GM12878 (cell line): ENCODE measurements around the gene USP21. TPM values are rescaled to one million over a fixed set of nuclear protein-coding genes. Genes with fewer than 3 reads are reported as not detected.

Experiments
- BHLHE40 ChIP-seq, 2 experiments: fragments of 450-650 bp in 1 of 2; IDR thresholded peaks; 2 replicates each; pipeline ENCODE4 v1.6.1; 2011 to 2017; ENCODE audit warnings: low read depth in 2 of 2, borderline replicate concordance in 1 of 2, improper control_type of control experiment in 1 of 2, low read length in 1 of 2, mild to moderate bottlenecking in 1 of 2
- BRCA1 ChIP-seq: IDR thresholded peaks from 2 replicates; pipeline ENCODE4 v1.6.1; 2011; ENCODE audit warnings: low read depth, low read length, improper control_type of control experiment
- CHD4 ChIP-seq: fragments of 200-600 bp; sonication (generic); IDR thresholded peaks from 2 replicates; pipeline ENCODE4 v1.6.1; 2016; ENCODE audit warnings: mild to moderate bottlenecking
- CREB1 ChIP-seq: IDR thresholded peaks from 2 replicates; pipeline ENCODE4 v1.6.1; 2012; ENCODE audit warnings: low read depth, mild to moderate bottlenecking, inconsistent platforms
- DPF2 ChIP-seq: fragments of 450-650 bp; IDR thresholded peaks from 2 replicates; pipeline ENCODE4 v1.6.1; 2017; ENCODE audit warnings: mild to moderate bottlenecking
- E4F1 ChIP-seq: fragments of 450-650 bp; IDR thresholded peaks from 2 replicates; pipeline ENCODE4 v1.6.1; 2018; ENCODE audit warnings: borderline replicate concordance, mild to moderate bottlenecking; ENCODE audit not compliant: partially characterized antibody
- EED ChIP-seq: sonication (generic); IDR thresholded peaks from 2 replicates; pipeline ENCODE4 v1.6.1; 2016; ENCODE audit warnings: antibody characterized with exemption, low read depth
- FOXM1 ChIP-seq: IDR thresholded peaks from 2 replicates; pipeline ENCODE4 v1.6.1; 2012; ENCODE audit warnings: low read depth, mild to moderate bottlenecking, inconsistent platforms, low read length, moderate library complexity
- HCFC1 ChIP-seq: fragments of 150-350 bp; IDR thresholded peaks from 2 replicates; pipeline ENCODE4 v1.6.1; 2014; ENCODE audit warnings: low read length
- HDAC6 ChIP-seq: fragments of 200-600 bp; sonication (generic); IDR thresholded peaks from one replicate; pipeline ENCODE4 v1.8.0; 2017; ENCODE audit warnings: antibody characterized with exemption; ENCODE audit not compliant: unreplicated experiment
- IKZF2 ChIP-seq, 2 experiments: fragments of 450-650 bp; IDR thresholded peaks; 2 replicates each; pipeline ENCODE4 v1.6.1; 2017; ENCODE audit warnings: mild to moderate bottlenecking in 2 of 2, moderate library complexity in 2 of 2
- IRF5 ChIP-seq: fragments of 450-650 bp; IDR thresholded peaks from 2 replicates; pipeline ENCODE4 v1.6.1; 2017; ENCODE audit warnings: borderline replicate concordance
- NKRF ChIP-seq: fragments of 450-650 bp; conservative IDR thresholded peaks from 2 replicates; pipeline ENCODE4 v1.6.1; 2017; ENCODE audit warnings: mild to moderate bottlenecking, moderate library complexity
- POLR2A ChIP-seq: IDR thresholded peaks from 2 replicates; pipeline ENCODE4 v1.6.1; 2011; ENCODE audit warnings: low read depth, mild to moderate bottlenecking, low read length
- ZNF217 ChIP-seq: fragments of 450-650 bp; IDR thresholded peaks from 2 replicates; pipeline ENCODE4 v1.6.1; 2017; ENCODE audit warnings: antibody characterized with exemption, mild to moderate bottlenecking
- polyA plus RNA-seq, 11 experiments: library from polyadenylated mRNA; depleted of rRNA in 4 of 11; unstranded in 6 of 11; stranded (reverse) in 5 of 11; fragments of >200 nt; fragmentation: Nextera tagmentation in 4 of 11; fragmentation: Illumina TruSeq in 1 of 11; extraction: Ambion mirVana in 4 of 11; extraction: Trizol in 1 of 11; gene quantifications; 1 replicate in 1 of 11; 2 replicates in 10 of 11; pipeline versions ENCODE4 v1.2.1 to v1.2.3, GENCODE V29; 2011 to 2016; ENCODE audit warnings: inconsistent platforms in 2 of 11, missing spikeins in 2 of 11, low read depth in 1 of 11
- total RNA-seq, 4 experiments: library from RNA; depleted of rRNA in 3 of 4; stranded (reverse); fragments of >200 nt in 3 of 4; fragmentation: Illumina TruSeq in 1 of 4; extraction: Trizol in 1 of 4; gene quantifications; 2 replicates each; pipeline versions ENCODE4 v1.2.1 to v1.2.3, GENCODE V29; 2013 to 2021
- TF ChIP-seq, protein P1 (sequence below): fragments of 450-650 bp; IDR thresholded peaks from 2 replicates; pipeline ENCODE4 v1.6.1; 2016; ENCODE audit warnings: mild to moderate bottlenecking
- TF ChIP-seq, protein P2 (sequence below): IDR thresholded peaks from 2 replicates; pipeline ENCODE4 v1.6.1; 2012; ENCODE audit warnings: low read depth, low read length, improper control_type of control experiment
- TF ChIP-seq, protein P3 (sequence below): fragments of 450-650 bp; IDR thresholded peaks from 2 replicates; pipeline ENCODE4 v1.6.1; 2017; ENCODE audit warnings: mild to moderate bottlenecking, low read depth, inconsistent platforms; ENCODE audit not compliant: poor library complexity, severe bottlenecking
- TF ChIP-seq, protein P4 (sequence below), 3 experiments: IDR thresholded peaks in 2 of 3; conservative IDR thresholded peaks in 1 of 3; 2 replicates each; pipeline ENCODE4 v1.5.1; 2011; ENCODE audit warnings: low read depth in 3 of 3, low read length in 3 of 3, mild to moderate bottlenecking in 3 of 3, control low read depth in 2 of 3, moderate library complexity in 2 of 3, inconsistent platforms in 1 of 3, mixed read lengths in 1 of 3; ENCODE audit not compliant: control insufficient read depth in 2 of 3, insufficient read depth in 1 of 3; ENCODE audit errors: extremely low read depth in 1 of 3

Gene USP21
- total and polyA plus RNA-seq, 10 of the 15 experiments (the other 5 are each of a cell fraction or from before 2014, with no cell fraction given) = 3.2 to 28.6 (median 16.6) TPM

GRCh38 chr1:161185732-161186311 is 26.5 kb downstream of the USP21 start (continued):
- TF ChIP-seq, protein P1, sequence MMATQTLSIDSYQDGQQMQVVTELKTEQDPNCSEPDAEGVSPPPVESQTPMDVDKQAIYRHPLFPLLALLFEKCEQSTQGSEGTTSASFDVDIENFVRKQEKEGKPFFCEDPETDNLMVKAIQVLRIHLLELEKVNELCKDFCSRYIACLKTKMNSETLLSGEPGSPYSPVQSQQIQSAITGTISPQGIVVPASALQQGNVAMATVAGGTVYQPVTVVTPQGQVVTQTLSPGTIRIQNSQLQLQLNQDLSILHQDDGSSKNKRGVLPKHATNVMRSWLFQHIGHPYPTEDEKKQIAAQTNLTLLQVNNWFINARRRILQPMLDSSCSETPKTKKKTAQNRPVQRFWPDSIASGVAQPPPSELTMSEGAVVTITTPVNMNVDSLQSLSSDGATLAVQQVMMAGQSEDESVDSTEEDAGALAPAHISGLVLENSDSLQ = peak; percentile 68
- TF ChIP-seq BRCA1 (no peak), DPF2 (peak; percentile 87; the same call in 1 of the 2 replicates), ZNF217 (peak; percentile 80), NKRF (no peak), HDAC6 (no peak), EED (peak; percentile 72), HCFC1 (no peak), BHLHE40 (IDR thresholded peaks at IDR 0.05; ENCODE audit: borderline replicate concordance in 1 of 2, low read depth in 2 of 2, low read length in 1 of 2) (no peak), IKZF2 (IDR thresholded peaks at IDR 0.05) (peak; percentile 88 to 90), CHD4 (no peak), FOXM1 (no peak), E4F1 (no peak), CREB1 (peak; percentile 3; the same call in 1 of the 2 replicates), POLR2A (no peak; the same call in 1 of the 2 replicates), IRF5 (no peak)
- TF ChIP-seq, protein P2, sequence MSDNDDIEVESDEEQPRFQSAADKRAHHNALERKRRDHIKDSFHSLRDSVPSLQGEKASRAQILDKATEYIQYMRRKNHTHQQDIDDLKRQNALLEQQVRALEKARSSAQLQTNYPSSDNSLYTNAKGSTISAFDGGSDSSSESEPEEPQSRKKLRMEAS = no peak
- TF ChIP-seq, protein P3, sequence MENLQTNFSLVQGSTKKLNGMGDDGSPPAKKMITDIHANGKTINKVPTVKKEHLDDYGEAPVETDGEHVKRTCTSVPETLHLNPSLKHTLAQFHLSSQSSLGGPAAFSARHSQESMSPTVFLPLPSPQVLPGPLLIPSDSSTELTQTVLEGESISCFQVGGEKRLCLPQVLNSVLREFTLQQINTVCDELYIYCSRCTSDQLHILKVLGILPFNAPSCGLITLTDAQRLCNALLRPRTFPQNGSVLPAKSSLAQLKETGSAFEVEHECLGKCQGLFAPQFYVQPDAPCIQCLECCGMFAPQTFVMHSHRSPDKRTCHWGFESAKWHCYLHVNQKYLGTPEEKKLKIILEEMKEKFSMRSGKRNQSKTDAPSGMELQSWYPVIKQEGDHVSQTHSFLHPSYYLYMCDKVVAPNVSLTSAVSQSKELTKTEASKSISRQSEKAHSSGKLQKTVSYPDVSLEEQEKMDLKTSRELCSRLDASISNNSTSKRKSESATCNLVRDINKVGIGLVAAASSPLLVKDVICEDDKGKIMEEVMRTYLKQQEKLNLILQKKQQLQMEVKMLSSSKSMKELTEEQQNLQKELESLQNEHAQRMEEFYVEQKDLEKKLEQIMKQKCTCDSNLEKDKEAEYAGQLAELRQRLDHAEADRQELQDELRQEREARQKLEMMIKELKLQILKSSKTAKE = no peak
- TF ChIP-seq, protein P4, sequence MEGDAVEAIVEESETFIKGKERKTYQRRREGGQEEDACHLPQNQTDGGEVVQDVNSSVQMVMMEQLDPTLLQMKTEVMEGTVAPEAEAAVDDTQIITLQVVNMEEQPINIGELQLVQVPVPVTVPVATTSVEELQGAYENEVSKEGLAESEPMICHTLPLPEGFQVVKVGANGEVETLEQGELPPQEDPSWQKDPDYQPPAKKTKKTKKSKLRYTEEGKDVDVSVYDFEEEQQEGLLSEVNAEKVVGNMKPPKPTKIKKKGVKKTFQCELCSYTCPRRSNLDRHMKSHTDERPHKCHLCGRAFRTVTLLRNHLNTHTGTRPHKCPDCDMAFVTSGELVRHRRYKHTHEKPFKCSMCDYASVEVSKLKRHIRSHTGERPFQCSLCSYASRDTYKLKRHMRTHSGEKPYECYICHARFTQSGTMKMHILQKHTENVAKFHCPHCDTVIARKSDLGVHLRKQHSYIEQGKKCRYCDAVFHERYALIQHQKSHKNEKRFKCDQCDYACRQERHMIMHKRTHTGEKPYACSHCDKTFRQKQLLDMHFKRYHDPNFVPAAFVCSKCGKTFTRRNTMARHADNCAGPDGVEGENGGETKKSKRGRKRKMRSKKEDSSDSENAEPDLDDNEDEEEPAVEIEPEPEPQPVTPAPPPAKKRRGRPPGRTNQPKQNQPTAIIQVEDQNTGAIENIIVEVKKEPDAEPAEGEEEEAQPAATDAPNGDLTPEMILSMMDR (IDR thresholded peaks at IDR 0.05 in 2 of 3, conservative IDR thresholded peaks at IDR 0.05 in 1 of 3; ENCODE audit: control insufficient read depth in 2 of 3, extremely low read depth in 1 of 3, insufficient read depth in 1 of 3, low read depth in 3 of 3, low read length in 3 of 3) = no peak
